HG02798 (cell line): ENCODE results near the gene SLC2A10.
"Not testable (repeated sequence)": the region's sequence is repeated elsewhere in the genome, so short reads cannot be mapped to it uniquely, and the experiment has no call there.

Experiments used
- ATAC-seq: cut with Tn5 transposase; IDR thresholded peaks from one replicate; pipeline ENCODE4 v1.9.1; 2021; ENCODE audit warnings: mild to moderate bottlenecking; ENCODE audit not compliant: unreplicated experiment, poor library complexity

The SLC2A10 gene

GRCh38 chr20:46709459-46710152, at the start of gene SLC2A10:
Gene SLC2A10 (plus strand): TSS chr20:46709649. CDS start chr20:46709737, 88 bp downstream.
- ATAC-seq: no peak

- no peak for ATAC-seq
Measured at GRCh38 chr20:46660487-46660886, 49.0 kb upstream of the SLC2A10 start.

GRCh38 chr20:46661659-46662058, 47.8 kb upstream of the SLC2A10 start:
- ATAC-seq: no peak

- no peak for ATAC-seq
Measured at GRCh38 chr20:46663531-46663930, 45.9 kb upstream of the SLC2A10 start.

GRCh38 chr20:46665602-46666001, 43.8 kb upstream of the SLC2A10 start:
- no peak for ATAC-seq

GRCh38 chr20:46666306-46666705, 43.1 kb upstream of the SLC2A10 start:
- no peak for ATAC-seq

- no peak for ATAC-seq
Measured at GRCh38 chr20:46666818-46667515, 42.5 kb upstream of the SLC2A10 start.

GRCh38 chr20:46670228-46670584, 39.2 kb upstream of the SLC2A10 start:
- no peak for ATAC-seq

GRCh38 chr20:46670585-46671584, 38.6 kb upstream of the SLC2A10 start:
- no peak for ATAC-seq

- no peak for ATAC-seq
Measured at GRCh38 chr20:46671866-46672542, 37.4 kb upstream of the SLC2A10 start.

GRCh38 chr20:46672543-46673148, 36.8 kb upstream of the SLC2A10 start:
- no peak for ATAC-seq

GRCh38 chr20:46673394-46674252, 35.8 kb upstream of the SLC2A10 start:
- ATAC-seq: no peak

- no peak for ATAC-seq
Measured at GRCh38 chr20:46674253-46675083, 35.0 kb upstream of the SLC2A10 start.

GRCh38 chr20:46676649-46677316, 32.7 kb upstream of the SLC2A10 start:
- ATAC-seq: not testable (repeated sequence)

GRCh38 chr20:46677608-46678007, 31.8 kb upstream of the SLC2A10 start:
- ATAC-seq: no peak

GRCh38 chr20:46678516-46678915, 30.9 kb upstream of the SLC2A10 start:
- no peak for ATAC-seq

GRCh38 chr20:46680684-46681031, 28.8 kb upstream of the SLC2A10 start:
- no peak for ATAC-seq
